GM12891 (cell line): Measurements from ENCODE around the gene SMG1.
"Not testable (repeated sequence)": the region's sequence is repeated elsewhere in the genome, so short reads cannot be mapped to it uniquely, and the experiment has no call there.

Source experiments
- DNase-seq: peaks from one replicate; pipeline ENCODE4 v3.0.0; 2011; ENCODE audit warnings: low spot score; ENCODE audit not compliant: insufficient read length
- FAIRE-seq: peaks from 2 replicates; lab custom pipeline; 2011; peaks lifted over from hg19 to GRCh38; lab: Jason Lieb, UNC
- PAX5 ChIP-seq: IDR thresholded peaks from 2 replicates; pipeline ENCODE4 v1.6.1; 2011; ENCODE audit warnings: low read length, moderate library complexity, mild to moderate bottlenecking; ENCODE audit not compliant: insufficient read depth, severe bottlenecking
- POLR2A ChIP-seq: IDR thresholded peaks from 2 replicates; pipeline ENCODE4 v1.6.1; 2011; ENCODE audit warnings: low read depth, low read length, control low read depth
- POLR2AphosphoS5 ChIP-seq: IDR thresholded peaks from 2 replicates; pipeline ENCODE4 v1.6.1; 2011; ENCODE audit warnings: low read depth, low read length, control low read depth
- POU2F2 ChIP-seq: IDR thresholded peaks from 2 replicates; pipeline ENCODE4 v1.6.1; 2011; ENCODE audit warnings: low read depth, mild to moderate bottlenecking, control low read depth, low read length, moderate library complexity
- SPI1 ChIP-seq: IDR thresholded peaks from 2 replicates; pipeline ENCODE4 v1.6.1; 2011; ENCODE audit warnings: low read depth, low read length, control low read depth
- TAF1 ChIP-seq: IDR thresholded peaks from 2 replicates; pipeline ENCODE4 v1.6.1; 2011; ENCODE audit warnings: low read depth, low read length, control low read depth

The SMG1 gene

DNA sequence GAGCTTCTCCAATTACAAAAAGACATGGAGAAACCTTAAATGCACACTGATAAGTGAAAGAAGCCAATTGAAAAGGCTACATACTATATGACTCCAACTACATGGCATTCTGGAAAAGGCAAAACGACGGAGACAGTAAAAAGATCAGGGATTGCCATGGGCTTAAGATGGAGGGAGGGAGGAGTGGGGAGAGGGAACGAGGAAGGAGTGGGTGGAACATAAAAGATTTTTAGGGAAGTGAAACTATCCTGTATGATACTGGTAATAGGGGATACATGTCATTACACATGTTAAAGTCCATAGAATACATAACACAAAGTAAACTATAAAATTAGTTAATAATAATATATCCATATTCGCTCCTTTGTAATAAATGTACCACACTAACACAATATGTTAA, 48.9 kb downstream of the SMG1 start:
- peak; percentile 75 for TF ChIP-seq SPI1
- not testable (repeated sequence) for FAIRE-seq, DNase-seq

DNA sequence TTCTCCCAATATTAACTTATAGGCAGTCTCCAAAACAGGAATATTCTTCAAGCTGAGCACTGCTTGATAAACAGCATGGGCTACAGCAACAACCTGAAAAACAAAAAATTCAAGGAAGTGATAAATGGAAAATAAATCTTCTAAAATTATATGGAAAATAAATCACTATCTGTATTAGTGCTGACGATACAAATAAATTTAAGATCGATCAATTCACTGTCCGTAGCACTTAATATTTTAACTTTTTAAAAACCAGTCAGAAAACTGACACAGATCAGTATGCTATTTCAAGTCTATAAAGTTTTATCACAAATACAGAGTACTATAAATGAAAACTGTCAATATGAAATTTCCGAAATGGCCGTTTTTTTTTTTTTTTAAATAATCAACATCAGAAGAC, 49.9 kb downstream of the SMG1 start:
- FAIRE-seq, DNase-seq: not testable (repeated sequence)

DNA sequence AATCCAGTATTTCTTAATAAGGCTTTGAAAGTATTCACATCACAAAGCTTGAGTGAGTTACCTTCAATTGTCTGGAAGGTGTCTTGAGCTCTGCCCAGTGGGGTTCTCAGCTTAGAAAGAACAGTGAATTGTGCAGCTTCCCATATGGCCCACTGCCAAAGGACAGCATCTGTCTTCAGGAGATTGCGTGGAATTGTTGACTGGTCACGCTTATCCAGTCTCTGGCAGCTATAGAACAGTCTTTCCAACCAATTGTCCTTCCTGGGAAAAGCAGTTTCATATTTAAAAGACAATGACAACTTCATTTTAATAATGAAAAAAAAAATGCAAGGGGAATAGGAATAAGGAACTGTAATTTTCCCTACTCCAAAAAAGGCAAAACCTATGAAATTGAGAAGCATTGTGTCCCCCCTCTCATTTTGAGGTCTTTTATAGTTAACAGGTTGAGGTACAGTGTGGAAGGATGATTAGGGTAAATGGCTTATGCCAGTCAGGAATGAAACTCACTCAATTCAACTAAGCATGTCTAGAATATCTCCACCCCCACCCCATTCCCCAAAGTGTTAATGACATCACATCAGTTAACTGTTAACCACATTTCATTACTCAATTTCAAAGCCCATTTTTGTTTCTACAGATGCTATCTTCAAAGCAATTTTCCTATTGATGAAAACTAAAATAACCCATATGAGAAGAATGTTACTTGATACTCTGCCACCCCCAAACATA, 57.0 kb downstream of the SMG1 start:
- FAIRE-seq, DNase-seq: not testable (repeated sequence)

DNA sequence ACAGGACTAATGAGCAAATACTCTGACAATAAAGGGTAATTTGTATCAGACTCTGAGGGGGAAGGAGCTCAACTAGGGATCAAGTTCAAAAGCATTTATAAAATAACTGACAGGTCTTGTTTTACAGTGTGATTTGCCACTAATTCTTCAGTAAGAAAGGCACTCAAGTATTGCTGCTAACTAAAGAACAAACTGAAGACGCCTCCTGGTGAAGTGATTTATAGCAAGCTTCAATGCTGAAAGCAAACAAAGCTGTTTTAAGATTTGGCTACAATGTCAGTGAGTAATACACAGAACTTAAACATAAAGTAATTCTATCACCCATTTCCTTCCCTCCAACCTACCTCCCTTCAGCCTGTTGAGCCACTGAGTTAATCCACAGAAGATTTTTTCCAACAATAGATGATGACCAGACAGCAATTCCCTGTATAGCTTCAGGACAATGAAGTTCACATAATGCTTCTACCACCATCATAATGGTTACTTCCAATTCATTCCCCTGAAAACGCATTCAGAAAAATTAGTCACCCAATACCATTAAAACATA, 59.9 kb downstream of the SMG1 start:
- not testable (repeated sequence) for FAIRE-seq, DNase-seq

DNA sequence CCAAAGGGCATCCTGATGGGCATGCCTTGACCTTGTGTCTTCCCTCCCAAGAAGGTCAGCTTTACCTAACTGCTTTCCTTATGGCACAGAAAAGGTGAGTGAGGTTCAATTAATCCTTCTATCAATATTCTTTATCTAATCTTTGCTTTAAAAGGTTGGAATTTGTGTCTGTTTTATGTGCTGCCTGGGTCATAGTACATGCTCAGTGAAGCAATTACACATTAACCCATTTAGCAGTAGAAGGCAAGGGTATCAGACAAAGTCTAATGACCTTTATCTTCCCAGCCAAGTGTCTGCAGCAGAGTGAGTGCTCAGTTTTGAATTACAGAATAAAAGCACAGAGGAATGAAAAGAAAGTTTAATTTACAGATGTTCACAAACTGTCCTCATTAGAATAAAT, 63.3 kb downstream of the SMG1 start:
- DNase-seq, FAIRE-seq: not testable (repeated sequence)

DNA sequence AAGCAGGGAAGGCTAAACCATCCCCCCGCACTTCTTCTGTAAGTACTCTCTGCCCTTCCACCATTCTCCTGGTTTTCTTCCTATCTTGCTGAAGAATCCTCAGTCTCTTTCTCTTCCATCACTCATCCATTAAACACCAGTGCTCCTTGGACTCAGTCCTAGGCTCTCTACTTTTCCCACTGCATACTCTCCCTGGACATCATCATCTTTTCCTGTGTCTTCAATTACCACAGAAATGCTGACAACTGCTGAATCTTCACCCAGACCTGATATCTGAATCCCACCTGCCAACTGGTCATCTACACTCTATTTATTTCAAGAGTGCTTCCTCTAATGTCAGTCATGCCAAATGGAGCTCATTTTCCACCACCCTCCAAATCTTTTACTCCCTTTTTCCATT, 71.0 kb downstream of the SMG1 start:
- TF ChIP-seq POLR2A (no peak), POU2F2 (no peak), POLR2AphosphoS5 (no peak), TAF1 (no peak), PAX5 (no peak), SPI1 (no peak)
- FAIRE-seq: no peak
- no peak for DNase-seq

DNA sequence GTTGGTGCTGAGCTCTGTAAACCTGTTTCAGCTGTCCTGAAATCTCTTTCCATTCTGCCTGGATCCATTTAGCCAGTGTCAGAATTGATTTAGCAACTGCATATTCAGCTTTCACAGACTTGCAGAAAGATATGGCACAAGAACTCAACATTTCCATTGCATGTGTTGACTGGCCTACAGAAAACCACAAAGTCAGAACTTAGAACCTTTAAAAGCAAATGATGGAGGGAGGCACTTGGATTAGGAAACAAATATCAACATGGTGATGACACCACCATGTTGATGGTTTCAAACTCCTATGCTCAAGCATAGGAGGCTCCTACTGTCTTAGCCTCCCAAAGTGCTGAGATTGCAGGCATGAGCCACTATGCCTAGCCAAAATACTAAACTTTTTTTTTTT, 72.5 kb downstream of the SMG1 start:
- DNase-seq: no peak

DNA sequence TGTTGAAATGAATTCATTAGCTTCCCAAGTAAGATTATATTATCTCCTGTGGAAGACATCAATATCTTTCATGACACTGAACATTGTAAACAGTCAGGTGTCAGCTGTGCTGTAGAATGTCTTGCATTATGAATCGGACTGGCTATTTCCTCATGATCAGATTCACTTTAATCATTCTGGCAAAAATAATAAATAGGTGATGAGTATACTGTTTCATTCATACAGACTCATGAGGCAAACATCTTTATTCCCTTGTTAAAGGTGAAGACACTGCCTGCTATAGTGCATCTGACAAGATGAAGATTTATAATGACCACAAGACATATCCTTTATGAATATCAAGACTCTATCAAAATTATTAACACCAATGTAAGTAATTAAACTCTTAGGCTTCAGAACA, 73.6 kb downstream of the SMG1 start:
- TF ChIP-seq TAF1 (no peak), POU2F2 (no peak)
- FAIRE-seq (no peak), DNase-seq (no peak)

More for the DNA sequence above, 72.5 kb downstream of the SMG1 start:
- TF ChIP-seq SPI1 (no peak), TAF1 (no peak), POLR2A (no peak), POU2F2 (no peak), POLR2AphosphoS5 (no peak), PAX5 (no peak)
- FAIRE-seq: no peak

DNA sequence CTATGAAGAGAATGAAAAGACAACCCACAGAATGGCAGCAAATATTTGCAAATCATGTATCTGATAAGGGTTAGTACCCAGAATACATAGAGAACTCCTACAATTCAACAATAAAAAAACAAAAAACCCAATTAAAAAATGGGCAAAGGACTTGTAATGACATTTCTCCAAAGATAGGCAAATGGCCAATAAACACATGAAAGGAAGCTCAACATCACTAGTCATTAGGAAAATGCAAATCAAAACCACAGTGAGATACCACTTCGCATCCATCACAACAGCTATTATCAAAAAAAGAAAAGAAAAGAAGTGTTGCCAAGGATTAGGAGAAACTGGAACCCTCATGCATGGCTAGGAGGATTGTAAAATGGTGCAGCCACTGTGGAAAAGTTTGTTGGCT, 79.8 kb downstream of the SMG1 start:
- FAIRE-seq (no peak), DNase-seq (no peak)
- TF ChIP-seq POLR2A (no peak), TAF1 (no peak), POLR2AphosphoS5 (no peak), POU2F2 (no peak), SPI1 (no peak), PAX5 (no peak)

DNA sequence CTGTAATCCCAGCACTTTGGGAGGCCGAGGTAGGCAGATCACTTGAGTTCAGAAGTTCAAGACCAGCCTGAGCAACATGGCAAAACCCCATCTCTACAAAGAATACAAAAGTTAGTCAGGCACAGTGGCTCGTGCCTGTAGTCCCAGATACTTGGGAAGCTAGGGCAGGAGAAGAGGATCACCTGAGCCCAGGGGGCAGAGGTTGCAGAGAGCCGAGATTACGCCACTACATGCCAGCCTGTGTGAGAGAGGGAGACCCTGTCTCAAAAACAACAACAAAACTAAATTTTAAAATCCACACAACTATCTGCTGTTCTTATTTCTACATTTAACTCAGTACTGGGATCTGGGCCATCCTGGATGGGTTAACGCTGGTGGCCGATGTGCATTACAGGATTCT, 83.6 kb downstream of the SMG1 start:
- TF ChIP-seq POLR2AphosphoS5 (no peak), POU2F2 (no peak)
- DNase-seq (no peak), FAIRE-seq (no peak)

DNA sequence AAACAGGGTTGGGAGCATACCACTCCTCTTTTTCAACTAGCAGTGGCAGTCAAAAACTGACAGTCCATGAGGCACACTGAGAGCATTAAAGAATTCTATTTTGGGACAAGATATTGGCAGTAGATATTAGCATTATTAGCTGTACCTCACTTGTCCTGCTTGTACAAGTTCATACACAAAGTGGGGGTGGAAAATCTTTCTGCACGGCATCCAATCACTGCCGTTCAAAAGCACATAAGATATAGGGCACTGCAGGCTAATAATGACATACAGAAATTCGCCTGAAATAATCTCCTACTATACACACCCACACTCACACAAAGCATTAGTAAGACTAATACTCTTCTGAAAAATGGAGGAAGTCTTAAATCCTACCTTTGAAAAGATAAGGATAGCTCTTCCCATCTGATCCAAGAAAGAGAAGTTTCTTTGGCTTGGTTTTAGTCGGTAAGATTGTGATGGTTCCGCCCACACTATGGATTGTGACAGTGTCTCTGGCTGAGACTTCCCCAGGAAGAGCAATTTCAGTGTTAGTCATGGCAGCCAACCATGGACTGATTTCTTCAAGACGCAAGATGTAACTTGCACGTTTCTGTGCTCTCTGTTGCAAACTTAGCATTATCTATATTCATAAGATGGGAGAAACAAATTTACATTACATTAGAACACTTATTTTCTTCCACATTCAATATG, 84.2 kb downstream of the SMG1 start:
- no peak for FAIRE-seq
- TF ChIP-seq POU2F2: no peak
- no peak for TF ChIP-seq POLR2AphosphoS5
- TF ChIP-seq PAX5: no peak
- DNase-seq: no peak

DNA sequence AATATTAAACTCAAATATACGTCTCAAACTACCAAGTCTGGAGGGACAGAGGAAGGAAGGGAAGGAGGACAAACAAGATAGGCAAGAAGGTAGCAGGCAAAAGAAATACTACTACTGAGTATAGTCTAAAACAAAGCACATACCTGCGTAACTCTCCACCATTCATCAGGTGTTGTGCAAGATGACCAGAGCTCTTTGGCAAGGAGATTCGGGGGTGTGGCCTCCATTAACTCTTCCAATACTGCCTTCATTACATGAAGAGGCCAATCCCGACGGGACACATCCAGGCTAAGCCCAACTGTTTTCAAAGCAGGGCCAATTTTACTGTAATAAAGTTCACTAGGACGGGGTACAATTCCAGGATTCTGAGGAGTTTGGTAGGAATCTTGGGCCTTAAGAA, 86.7 kb downstream of the SMG1 start:
- FAIRE-seq: no peak
- DNase-seq: no peak
- TF ChIP-seq POLR2AphosphoS5 (no peak), SPI1 (no peak), POLR2A (no peak), TAF1 (no peak), POU2F2 (no peak), PAX5 (no peak)
